ENCODE data around the gene HM13.
"Not testable (repeated sequence)": the region's sequence is repeated elsewhere in the genome, so short reads cannot be mapped to it uniquely, and the experiment has no call there.

HM13 gene

GRCh38 chr20:31500527-31500926 is 13.7 kb upstream of the HM13 start:
- no peak for DNase-seq (ENCODE audit: low read depth)

- peak; percentile 63 for DNase-seq (ENCODE audit: low read depth)
These were observed 11.2 kb upstream of the HM13 start for GRCh38 chr20:31502884-31503673.

- no peak for DNase-seq (ENCODE audit: low read depth)
These were observed 8.3 kb upstream of the HM13 start for GRCh38 chr20:31505903-31506302.

- DNase-seq (ENCODE audit: low read depth): no peak
These were observed 5.6 kb upstream of the HM13 start for GRCh38 chr20:31508517-31509244.

- DNase-seq (ENCODE audit: low read depth): no peak
These were observed 981 bp downstream of the HM13 start for GRCh38 chr20:31515072-31515774.

GRCh38 chr20:31515775-31516107 is 1.5 kb downstream of the HM13 start:
- DNase-seq (ENCODE audit: low read depth): no peak

GRCh38 chr20:31516166-31516565 is 1.9 kb downstream of the HM13 start:
- no peak for DNase-seq (ENCODE audit: low read depth)

GRCh38 chr20:31516651-31517050 is 2.4 kb downstream of the HM13 start:
- DNase-seq (ENCODE audit: low read depth): no peak

GRCh38 chr20:31517373-31517772 is 3.1 kb downstream of the HM13 start:
- DNase-seq (ENCODE audit: low read depth): no peak

- DNase-seq (ENCODE audit: low read depth): not testable (repeated sequence)
These were observed 7.0 kb downstream of the HM13 start for GRCh38 chr20:31521267-31521666.

GRCh38 chr20:31522731-31523130 is 8.5 kb downstream of the HM13 start:
- no peak for DNase-seq (ENCODE audit: low read depth)

GRCh38 chr20:31523361-31524283 is 9.4 kb downstream of the HM13 start:
- DNase-seq (ENCODE audit: low read depth): no peak

- no peak for DNase-seq (ENCODE audit: low read depth)
These were observed 13.0 kb downstream of the HM13 start for GRCh38 chr20:31527266-31527665.

GRCh38 chr20:31535298-31535697 is 21.1 kb downstream of the HM13 start:
- no peak for DNase-seq (ENCODE audit: low read depth)

GRCh38 chr20:31536575-31536974 is 22.3 kb downstream of the HM13 start:
- DNase-seq (ENCODE audit: low read depth): no peak

GRCh38 chr20:31537116-31537871 is 23.1 kb downstream of the HM13 start:
- DNase-seq (ENCODE audit: low read depth): no peak

GRCh38 chr20:31537890-31538289 is 23.6 kb downstream of the HM13 start:
- no peak for DNase-seq (ENCODE audit: low read depth)

GRCh38 chr20:31538326-31538725 is 24.1 kb downstream of the HM13 start:
- DNase-seq (ENCODE audit: low read depth): no peak

GRCh38 chr20:31539636-31540035 is 25.4 kb downstream of the HM13 start:
- DNase-seq (ENCODE audit: low read depth): not testable (repeated sequence)

GRCh38 chr20:31540406-31540805 is 26.2 kb downstream of the HM13 start:
- DNase-seq (ENCODE audit: low read depth): no peak

GRCh38 chr20:31542201-31542842 is 28.1 kb downstream of the HM13 start:
- no peak for DNase-seq (ENCODE audit: low read depth)

All from stimulated activated CD4-positive, alpha-beta T cell treated with anti-CD3 and anti-CD28 coated beads, Interleukin-2, amount 100 ng/mL, for 4 hours (primary cell).